Choroid plexus epithelial cell (primary cell): ENCODE measurements around the gene ANO10.
A peak's percentile ranks its signal among the peaks of the same experiment; 100 is the strongest.
"Not testable (repeated sequence)": the region's sequence is repeated elsewhere in the genome, so short reads cannot be mapped to it uniquely, and the experiment has no call there.

Experiments used
- DNase-seq: peaks from one replicate; pipeline ENCODE4 v3.0.0-alpha.2; 2010; ENCODE audit warnings: low read depth
- H3K4me3 ChIP-seq: 2 replicates; pipeline ENCODE4 v1.5.1; 2011; ENCODE audit warnings: low read depth, mild to moderate bottlenecking, control low read depth, low read length, moderate library complexity
- TF ChIP-seq, protein P1 (sequence below): conservative IDR thresholded peaks from 2 replicates; pipeline ENCODE4 v1.5.1; 2011; ENCODE audit warnings: low read depth, mild to moderate bottlenecking, control low read depth, inconsistent platforms, low read length, moderate library complexity

ANO10 gene

GRCh38 chr3:43473244-43473643, 148.6 kb downstream of the ANO10 start:
- TF ChIP-seq, protein P1, sequence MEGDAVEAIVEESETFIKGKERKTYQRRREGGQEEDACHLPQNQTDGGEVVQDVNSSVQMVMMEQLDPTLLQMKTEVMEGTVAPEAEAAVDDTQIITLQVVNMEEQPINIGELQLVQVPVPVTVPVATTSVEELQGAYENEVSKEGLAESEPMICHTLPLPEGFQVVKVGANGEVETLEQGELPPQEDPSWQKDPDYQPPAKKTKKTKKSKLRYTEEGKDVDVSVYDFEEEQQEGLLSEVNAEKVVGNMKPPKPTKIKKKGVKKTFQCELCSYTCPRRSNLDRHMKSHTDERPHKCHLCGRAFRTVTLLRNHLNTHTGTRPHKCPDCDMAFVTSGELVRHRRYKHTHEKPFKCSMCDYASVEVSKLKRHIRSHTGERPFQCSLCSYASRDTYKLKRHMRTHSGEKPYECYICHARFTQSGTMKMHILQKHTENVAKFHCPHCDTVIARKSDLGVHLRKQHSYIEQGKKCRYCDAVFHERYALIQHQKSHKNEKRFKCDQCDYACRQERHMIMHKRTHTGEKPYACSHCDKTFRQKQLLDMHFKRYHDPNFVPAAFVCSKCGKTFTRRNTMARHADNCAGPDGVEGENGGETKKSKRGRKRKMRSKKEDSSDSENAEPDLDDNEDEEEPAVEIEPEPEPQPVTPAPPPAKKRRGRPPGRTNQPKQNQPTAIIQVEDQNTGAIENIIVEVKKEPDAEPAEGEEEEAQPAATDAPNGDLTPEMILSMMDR: no peak
- no peak for DNase-seq
- H3K4me3 ChIP-seq: no peak overlapping the region

DNA sequence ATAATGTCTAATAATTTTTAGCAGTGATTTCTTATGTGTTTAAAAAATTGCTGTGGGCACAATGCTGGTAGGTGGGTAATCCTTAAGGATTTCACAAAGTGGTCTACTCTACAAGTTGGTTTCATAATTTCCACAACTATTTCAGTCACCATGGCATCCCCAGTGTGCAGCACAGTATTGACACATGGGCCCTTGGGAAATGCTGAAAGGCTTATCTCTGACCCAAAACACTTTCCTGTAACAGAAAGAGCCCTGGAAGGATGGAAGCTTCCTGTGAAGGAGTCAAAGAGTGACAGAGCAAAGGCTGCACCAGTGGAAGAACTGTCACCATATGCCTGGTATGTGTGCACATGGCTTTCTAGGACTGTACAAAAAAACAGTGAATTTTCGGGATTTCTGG, 153.7 kb downstream of the ANO10 start:
- TF ChIP-seq, protein P1: no peak
- H3K4me3 ChIP-seq: no peak overlapping the region
- peak; percentile 16 for DNase-seq

DNA sequence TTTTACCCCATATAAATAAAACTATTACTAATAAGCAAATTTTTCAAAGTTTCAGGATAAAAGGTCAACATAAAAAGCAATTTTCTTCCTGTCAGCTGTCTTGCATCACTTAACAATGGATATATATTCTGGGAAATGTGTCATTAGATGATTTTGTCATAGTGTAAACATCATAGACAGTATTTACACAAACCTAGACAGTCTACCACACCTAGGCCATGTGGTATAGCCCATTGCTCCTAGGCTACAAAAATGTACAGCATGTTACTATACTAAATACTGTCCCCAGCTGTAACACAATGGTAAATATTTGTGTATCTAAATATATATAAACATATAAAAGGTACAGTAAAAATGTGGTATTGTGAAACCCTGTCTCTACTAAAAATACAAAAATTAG, 156.7 kb downstream of the ANO10 start:
- H3K4me3 ChIP-seq: no peak overlapping the region
- DNase-seq: no peak
- TF ChIP-seq, protein P1: no peak

DNA sequence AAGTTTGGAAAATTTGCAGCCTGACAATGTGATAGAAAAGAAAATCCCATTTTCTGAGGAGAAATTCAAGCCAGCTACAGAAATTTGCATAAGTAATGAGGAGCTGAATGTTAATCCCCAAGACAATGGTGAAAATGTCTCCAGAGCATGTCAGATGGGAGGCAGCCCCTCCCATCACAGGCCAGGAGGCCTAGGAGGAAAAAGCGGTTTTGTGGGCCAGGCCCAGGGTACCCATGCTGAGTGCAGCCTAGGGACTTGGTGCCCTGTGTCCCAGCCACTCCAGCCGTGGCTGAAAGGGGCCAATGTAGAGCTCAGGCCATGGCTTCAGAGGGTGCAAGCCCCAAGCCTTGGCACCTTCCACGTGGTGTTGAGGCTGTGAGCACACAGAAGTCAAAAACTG, 159.2 kb downstream of the ANO10 start:
- H3K4me3 ChIP-seq, DNase-seq: not testable (repeated sequence)

DNA sequence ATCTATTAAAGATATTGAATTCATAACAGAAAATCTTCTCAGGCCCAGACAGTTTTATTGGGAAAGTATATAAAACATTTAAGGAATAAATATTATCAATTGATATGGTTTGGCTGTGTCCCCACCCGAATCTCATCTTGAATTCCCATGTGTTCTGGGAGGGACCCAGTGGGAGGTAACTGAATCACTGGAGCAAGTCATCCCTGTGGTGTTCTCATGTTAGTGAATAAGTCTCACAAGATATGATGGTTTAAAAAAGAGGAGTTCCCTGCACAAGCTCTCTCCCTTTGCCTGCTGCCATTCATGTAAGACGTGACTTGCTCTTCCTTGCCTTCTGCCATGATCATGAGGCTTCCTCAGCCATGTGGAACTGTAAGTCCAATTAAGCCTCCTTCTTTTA, 160.5 kb downstream of the ANO10 start:
- TF ChIP-seq, protein P1: no peak
- H3K4me3 ChIP-seq: no peak overlapping the region
- peak; percentile 55 for DNase-seq

GRCh38 chr3:43457038-43457437, 164.8 kb downstream of the ANO10 start:
- peak; percentile 7 for DNase-seq
- not testable (repeated sequence) for H3K4me3 ChIP-seq

DNA sequence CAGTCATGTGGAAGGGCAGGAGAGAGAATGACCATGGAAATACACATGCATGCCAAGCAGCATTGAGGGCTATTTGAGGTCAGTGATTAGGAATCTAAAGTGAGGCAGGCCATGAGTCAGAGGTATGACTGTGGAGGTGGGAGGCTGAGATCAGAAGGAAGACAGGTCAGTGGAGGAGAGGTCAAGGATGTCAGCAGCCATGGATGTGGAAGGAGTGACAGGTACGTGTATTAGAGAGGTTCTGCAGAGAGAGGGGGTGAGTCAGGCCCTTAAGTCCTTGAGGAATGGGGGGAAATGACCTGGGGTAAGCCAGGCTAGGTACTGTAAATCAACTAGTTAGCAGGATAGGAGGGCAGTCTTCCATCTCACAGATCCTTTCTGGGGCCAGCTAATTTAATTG, 166.6 kb downstream of the ANO10 start:
- TF ChIP-seq, protein P1: no peak
- DNase-seq: peak; percentile 16

DNA sequence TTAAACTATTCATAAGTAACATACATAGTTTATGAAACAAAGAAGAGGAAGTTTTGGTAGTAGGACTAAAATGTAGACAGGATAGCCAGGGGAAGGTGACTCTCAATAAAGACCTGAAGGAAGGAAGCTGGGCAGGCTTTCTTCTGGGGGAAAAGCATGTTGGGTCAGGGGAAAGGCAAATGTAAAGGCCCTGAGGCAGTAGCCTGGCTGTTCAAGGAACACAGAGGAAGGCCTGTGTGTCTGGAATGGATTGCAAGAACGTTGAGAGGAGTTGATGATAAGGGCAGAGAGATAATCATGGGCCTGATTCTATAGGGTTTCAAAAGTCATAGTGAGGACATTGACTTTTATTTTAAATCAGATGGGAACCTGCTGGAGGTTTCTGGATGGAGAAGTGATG, 167.8 kb downstream of the ANO10 start:
- no peak for DNase-seq
- H3K4me3 ChIP-seq: no peak overlapping the region
- TF ChIP-seq, protein P1: no peak

More for the DNA sequence above, 166.6 kb downstream of the ANO10 start:
- no peak overlapping the region for H3K4me3 ChIP-seq
